ENCODE measurements around the gene OR56A5. TPM values are rescaled to one million over a fixed set of nuclear protein-coding genes. Genes with fewer than 3 reads are reported as not detected.

Gene OR56A5
- total RNA-seq, 1 donor from 2014 or later: not detected

DNA sequence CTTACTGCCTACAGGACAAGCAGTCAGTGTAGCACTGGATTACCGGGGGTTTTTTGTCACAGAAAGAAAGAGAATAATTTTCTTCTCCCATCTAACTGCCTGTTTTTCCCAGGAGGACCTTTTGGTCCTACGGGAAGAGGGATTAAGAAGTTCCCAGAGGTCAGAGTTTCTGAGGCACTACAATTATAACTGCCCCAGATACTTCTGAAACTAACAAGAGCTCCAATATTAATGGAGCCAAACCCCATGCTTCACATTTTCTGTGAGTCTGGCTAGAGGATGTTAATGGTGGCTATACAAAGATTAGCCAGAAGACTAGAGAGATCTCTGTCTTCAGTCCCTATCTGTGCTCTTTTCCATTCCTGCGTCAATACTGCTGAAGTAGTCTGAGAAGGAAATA, 26.3 kb downstream of the OR56A5 start, which contains the start of gene OR56A3:
TSS of gene OR56A3 (plus strand) at position 301 of the 400 bp plus-strand sequence. CDS start 5,096 bp downstream, outside the sequence.
- H3K36me3 ChIP-seq (ENCODE audit: control insufficient read depth, insufficient read depth, low read length): no peaks in the 10 kb centered on the region
- no peaks in the 10 kb centered on the region for H3K27me3 ChIP-seq (ENCODE audit: control insufficient read depth, insufficient read depth, low read length)
- no peak within 1 kb of the TSS for H3K4me3 ChIP-seq (ENCODE audit: low read depth, low read length)
- FAIRE-seq: no peak
- no peak for DNase-seq (ENCODE audit: low read depth)
- no peak for TF ChIP-seq CTCF (IDR thresholded peaks at IDR 0.05; ENCODE audit: insufficient read depth, low read length, severe bottlenecking)

DNA sequence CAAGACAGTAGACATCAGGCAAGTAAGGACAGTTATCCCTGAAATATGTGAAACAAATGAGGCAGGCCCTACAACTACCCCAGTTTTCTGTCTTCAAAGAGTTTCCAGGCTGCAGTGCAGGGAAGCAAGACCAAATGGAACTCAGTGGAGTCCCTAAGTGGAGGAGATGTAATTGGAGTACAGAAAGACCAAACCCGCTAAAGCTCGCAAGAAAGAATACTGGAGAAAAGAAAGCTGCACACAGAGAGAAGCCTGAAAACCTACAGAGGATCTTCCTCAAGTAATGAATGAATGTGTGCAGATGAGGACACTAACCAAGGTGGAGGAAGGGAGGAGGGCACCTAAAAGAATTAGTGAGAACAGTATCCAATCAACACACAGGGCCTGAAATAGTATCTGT, 27.5 kb downstream of the OR56A5 start:
- Histone ChIP-seq H3K36me3 (ENCODE audit: control insufficient read depth, insufficient read depth, low read length) (no peaks in the 10 kb centered on the region), H3K4me3 (ENCODE audit: low read depth, low read length) (no peak overlapping the region), H3K27me3 (ENCODE audit: control insufficient read depth, insufficient read depth, low read length) (no peaks in the 10 kb centered on the region)
- FAIRE-seq (no peak), DNase-seq (ENCODE audit: low read depth) (no peak)
- TF ChIP-seq CTCF (IDR thresholded peaks at IDR 0.05; ENCODE audit: insufficient read depth, low read length, severe bottlenecking): no peak

- no peaks in the 10 kb centered on the region for H3K27me3 ChIP-seq (ENCODE audit: control insufficient read depth, insufficient read depth, low read length)
- TF ChIP-seq CTCF (IDR thresholded peaks at IDR 0.05; ENCODE audit: insufficient read depth, low read length, severe bottlenecking): no peak
- no peak overlapping the region for H3K4me3 ChIP-seq (ENCODE audit: low read depth, low read length)
- no peaks in the 10 kb centered on the region for H3K36me3 ChIP-seq (ENCODE audit: control insufficient read depth, insufficient read depth, low read length)
- DNase-seq (ENCODE audit: low read depth) (no peak), FAIRE-seq (no peak)
These were observed 29.7 kb downstream of the OR56A5 start for GRCh38 chr11:5938603-5938965.

DNA sequence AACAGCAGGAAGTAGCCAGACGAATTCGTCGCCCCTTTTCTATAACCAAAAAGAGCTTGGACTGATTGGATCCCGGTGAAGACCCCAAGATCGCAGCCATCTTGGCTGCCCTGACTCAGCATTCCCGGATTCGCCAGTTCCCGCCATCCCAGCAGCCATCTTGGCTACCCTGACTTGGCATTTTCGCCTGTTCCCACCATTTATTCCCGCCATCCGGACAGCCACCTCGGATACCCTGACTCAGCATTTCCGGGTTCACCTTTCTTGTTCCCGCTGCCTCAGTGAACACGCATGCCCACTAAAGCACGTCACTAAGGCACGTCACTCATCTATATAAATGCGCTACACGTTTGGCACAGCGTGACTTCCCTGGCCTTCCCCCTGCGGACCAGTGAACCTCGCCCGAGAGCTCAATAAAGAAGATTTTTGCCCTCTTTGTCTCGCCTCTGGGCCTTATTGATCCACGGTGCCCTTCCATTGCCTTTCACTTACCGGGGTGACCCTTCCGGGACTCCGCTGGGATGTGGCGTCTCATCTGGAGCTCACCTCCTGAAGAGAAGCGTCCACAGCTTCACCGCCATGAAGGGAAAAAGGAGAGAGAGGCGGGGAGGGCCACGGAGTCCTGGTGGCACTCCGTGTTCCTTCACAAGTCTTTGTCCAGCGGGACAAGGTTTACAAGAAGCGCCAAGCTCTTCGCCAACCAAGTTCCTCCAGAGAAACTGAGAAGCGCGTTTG, 30.3 kb downstream of the OR56A5 start:
- H3K27me3 ChIP-seq (ENCODE audit: control insufficient read depth, insufficient read depth, low read length): no peaks in the 10 kb centered on the region
- no peak for FAIRE-seq
- DNase-seq (ENCODE audit: low read depth): no peak
- no peaks in the 10 kb centered on the region for H3K36me3 ChIP-seq (ENCODE audit: control insufficient read depth, insufficient read depth, low read length)
- no peak for TF ChIP-seq CTCF (IDR thresholded peaks at IDR 0.05; ENCODE audit: insufficient read depth, low read length, severe bottlenecking)
- no peak overlapping the region for H3K4me3 ChIP-seq (ENCODE audit: low read depth, low read length)

GRCh38 chr11:5933116-5933515, 35.2 kb downstream of the OR56A5 start:
- no peak for DNase-seq (ENCODE audit: low read depth)
- no peak for TF ChIP-seq CTCF (IDR thresholded peaks at IDR 0.05; ENCODE audit: insufficient read depth, low read length, severe bottlenecking)

GRCh38 chr11:5932671-5933070, 35.6 kb downstream of the OR56A5 start:
- no peak for TF ChIP-seq CTCF (IDR thresholded peaks at IDR 0.05; ENCODE audit: insufficient read depth, low read length, severe bottlenecking)
- no peak overlapping the region for H3K4me3 ChIP-seq (ENCODE audit: low read depth, low read length)

More at GRCh38 chr11:5933116-5933515, 35.2 kb downstream of the OR56A5 start:
- Histone ChIP-seq H3K4me3 (ENCODE audit: low read depth, low read length) (no peak overlapping the region), H3K36me3 (ENCODE audit: control insufficient read depth, insufficient read depth, low read length) (no peaks in the 10 kb centered on the region), H3K27me3 (ENCODE audit: control insufficient read depth, insufficient read depth, low read length) (no peaks in the 10 kb centered on the region)
- FAIRE-seq: no peak

More at GRCh38 chr11:5932671-5933070, 35.6 kb downstream of the OR56A5 start:
- no peaks in the 10 kb centered on the region for H3K27me3 ChIP-seq (ENCODE audit: control insufficient read depth, insufficient read depth, low read length)
- FAIRE-seq: no peak
- no peaks in the 10 kb centered on the region for H3K36me3 ChIP-seq (ENCODE audit: control insufficient read depth, insufficient read depth, low read length)
- DNase-seq (ENCODE audit: low read depth): no peak

Measured in bronchial epithelial cell (primary cell).